Measurements from ENCODE around the gene ARRB2.

Gene ARRB2

GRCh38 chr17:4722678-4723240 is 12.3 kb downstream of the ARRB2 start:
- no peak for DNase-seq (ENCODE audit: low spot score in 2 of 2)
- H3K9me3 ChIP-seq = no peaks in the 10 kb centered on the region
- in situ Hi-C loops (cut with MboI; ENCODE audit: low sequenced_read_pairs) = no loop called here
- H3K4me1 ChIP-seq = no peaks in the 10 kb centered on the region
- no peaks in the 10 kb centered on the region for H3K27me3 ChIP-seq (ENCODE audit: low read depth)
- no peak overlapping the region for H3K4me3 ChIP-seq
- H3K36me3 ChIP-seq (replicated peaks) = peaks cover 9% of the 10 kb centered on the region

- Histone ChIP-seq H3K9me3 (no peaks in the 10 kb centered on the region), H3K36me3 (replicated peaks) (peaks cover 5% of the 10 kb centered on the region), H3K4me1 (no peaks in the 10 kb centered on the region), H3K27me3 (ENCODE audit: low read depth) (no peaks in the 10 kb centered on the region), H3K4me3 (no peak overlapping the region)
- in situ Hi-C loops (cut with MboI; ENCODE audit: low sequenced_read_pairs) = no loop called here
- DNase-seq (ENCODE audit: low spot score in 2 of 2) = no peak
Measured at GRCh38 chr17:4724650-4725049, 14.2 kb downstream of the ARRB2 start.

- in situ Hi-C loops (cut with MboI; ENCODE audit: low sequenced_read_pairs) = no loop called here
- Histone ChIP-seq H3K4me1 (peaks cover 4% of the 10 kb centered on the region; the same call in 1 of the 2 replicates), H3K36me3 (replicated peaks) (no peaks in the 10 kb centered on the region; the same call in 1 of the 2 replicates), H3K27me3 (ENCODE audit: low read depth) (no peaks in the 10 kb centered on the region), H3K9me3 (no peaks in the 10 kb centered on the region; the same call in 1 of the 2 replicates), H3K4me3 (no peak overlapping the region)
- no peak for DNase-seq (ENCODE audit: low spot score in 2 of 2)
Measured at GRCh38 chr17:4725646-4726310, 15.3 kb downstream of the ARRB2 start.

- no peaks in the 10 kb centered on the region; the same call in 1 of the 2 replicates for H3K9me3 ChIP-seq
- no peak for DNase-seq (ENCODE audit: low spot score in 2 of 2)
- no peaks in the 10 kb centered on the region for H3K27me3 ChIP-seq (ENCODE audit: low read depth)
- no peak overlapping the region for H3K4me3 ChIP-seq
- H3K4me1 ChIP-seq = peaks cover 7% of the 10 kb centered on the region
- H3K36me3 ChIP-seq (replicated peaks) = no peaks in the 10 kb centered on the region
- in situ Hi-C loops (cut with MboI; ENCODE audit: low sequenced_read_pairs) = no loop called here
Measured at GRCh38 chr17:4728124-4728523, 17.7 kb downstream of the ARRB2 start.

GRCh38 chr17:4733073-4733531 is 22.7 kb downstream of the ARRB2 start:
- H3K9me3 ChIP-seq = no peaks in the 10 kb centered on the region; the same call in 1 of the 2 replicates
- no peaks in the 10 kb centered on the region for H3K27me3 ChIP-seq (ENCODE audit: low read depth)
- H3K36me3 ChIP-seq (replicated peaks) = peaks cover 2% of the 10 kb centered on the region; the same call in 1 of the 2 replicates
- no peak for DNase-seq (ENCODE audit: low spot score in 2 of 2)
- peaks cover 7% of the 10 kb centered on the region for H3K4me1 ChIP-seq
- in situ Hi-C loops (cut with MboI; ENCODE audit: low sequenced_read_pairs) = loop anchor here (5.0 kb wide), 1 partner anchor 149 kb away; no protein-coding TSS in a partner anchor
- H3K4me3 ChIP-seq = no peak overlapping the region

- Histone ChIP-seq H3K4me3 (no peak overlapping the region), H3K4me1 (peaks cover 7% of the 10 kb centered on the region), H3K27me3 (ENCODE audit: low read depth) (no peaks in the 10 kb centered on the region), H3K36me3 (replicated peaks) (peaks cover 2% of the 10 kb centered on the region; the same call in 1 of the 2 replicates), H3K9me3 (no peaks in the 10 kb centered on the region; the same call in 1 of the 2 replicates)
- in situ Hi-C loops (cut with MboI; ENCODE audit: low sequenced_read_pairs) = loop anchor here (5.0 kb wide), 1 partner anchor 147 kb away; no protein-coding TSS in a partner anchor
- DNase-seq (ENCODE audit: low spot score in 2 of 2) = no peak
Measured at GRCh38 chr17:4734857-4735475, 24.5 kb downstream of the ARRB2 start.

- Histone ChIP-seq H3K9me3 (no peaks in the 10 kb centered on the region), H3K27me3 (ENCODE audit: low read depth) (no peaks in the 10 kb centered on the region), H3K4me3 (no peak overlapping the region), H3K36me3 (replicated peaks) (peaks cover 2% of the 10 kb centered on the region; the same call in 1 of the 2 replicates), H3K4me1 (peaks cover 3% of the 10 kb centered on the region; the same call in 1 of the 2 replicates)
- no peak for DNase-seq (ENCODE audit: low spot score in 2 of 2)
- in situ Hi-C loops (cut with MboI; ENCODE audit: low sequenced_read_pairs) = no loop called here
Measured at GRCh38 chr17:4735876-4736651, 25.6 kb downstream of the ARRB2 start.

- Histone ChIP-seq H3K36me3 (replicated peaks) (peaks cover under 1% of the 10 kb centered on the region; the same call in 1 of the 2 replicates), H3K27me3 (ENCODE audit: low read depth) (no peaks in the 10 kb centered on the region), H3K4me3 (peak overlapping the region; percentile 54), H3K4me1 (no peaks in the 10 kb centered on the region; the same call in 1 of the 2 replicates), H3K9me3 (no peaks in the 10 kb centered on the region)
- in situ Hi-C loops (cut with MboI; ENCODE audit: low sequenced_read_pairs) = no loop called here
- DNase-seq (ENCODE audit: low spot score in 2 of 2) = no peak
Measured at GRCh38 chr17:4738136-4739121, 28.0 kb downstream of the ARRB2 start.

- no peaks in the 10 kb centered on the region for H3K36me3 ChIP-seq (replicated peaks)
- in situ Hi-C loops (cut with MboI; ENCODE audit: low sequenced_read_pairs) = no loop called here
- H3K4me3 ChIP-seq = peak within 1 kb of the TSS; percentile 54
- no peaks in the 10 kb centered on the region for H3K9me3 ChIP-seq
- DNase-seq (ENCODE audit: low spot score in 2 of 2) = peak in 1 of 2 experiments; percentile 55
- H3K4me1 ChIP-seq = no peaks in the 10 kb centered on the region; the same call in 1 of the 2 replicates
- H3K27me3 ChIP-seq (ENCODE audit: low read depth) = no peaks in the 10 kb centered on the region
Measured at GRCh38 chr17:4739122-4740024, 28.9 kb downstream of the ARRB2 start, which contains the start of the genes CXCL16 and ZMYND15. Gene CXCL16 (minus strand): TSS chr17:4739928. CDS start chr17:4739339, 589 bp downstream. Gene ZMYND15 (plus strand): TSS chr17:4739833. CDS start chr17:4740549, 716 bp downstream.

GRCh38 chr17:4740025-4740351 is 29.6 kb downstream of the ARRB2 start:
- Histone ChIP-seq H3K27me3 (ENCODE audit: low read depth) (no peaks in the 10 kb centered on the region), H3K9me3 (no peaks in the 10 kb centered on the region), H3K4me1 (no peaks in the 10 kb centered on the region; the same call in 1 of the 2 replicates), H3K36me3 (replicated peaks) (no peaks in the 10 kb centered on the region), H3K4me3 (peak overlapping the region; percentile 54)
- no peak for DNase-seq (ENCODE audit: low spot score in 2 of 2)
- in situ Hi-C loops (cut with MboI; ENCODE audit: low sequenced_read_pairs) = no loop called here

- no peaks in the 10 kb centered on the region for H3K9me3 ChIP-seq
- DNase-seq (ENCODE audit: low spot score in 2 of 2) = no peak
- H3K4me1 ChIP-seq = no peaks in the 10 kb centered on the region; the same call in 1 of the 2 replicates
- in situ Hi-C loops (cut with MboI; ENCODE audit: low sequenced_read_pairs) = no loop called here
- H3K36me3 ChIP-seq (replicated peaks) = no peaks in the 10 kb centered on the region
- no peaks in the 10 kb centered on the region for H3K27me3 ChIP-seq (ENCODE audit: low read depth)
- H3K4me3 ChIP-seq = no peak overlapping the region
Measured at GRCh38 chr17:4740584-4740983, 30.2 kb downstream of the ARRB2 start.

All from HAP-1 (cell line).